Type B pancreatic cell (in vitro differentiated cells): ENCODE data around the gene DTL. TPM values are rescaled to one million over a fixed set of nuclear protein-coding genes. Genes with fewer than 3 reads are reported as not detected.

Source experiments
- DNase-seq: peaks from one replicate; pipeline ENCODE4 v3.0.0; 2021; ENCODE audit warnings: mixed read lengths; ENCODE audit not compliant: unreplicated experiment; ENCODE audit errors: extremely low spot score
- H3K27ac Mint-ChIP-seq: 2 replicates; pipeline ENCODE4 v1.8.0; 2021; ENCODE audit warnings: mild to moderate bottlenecking, mixed read lengths
- H3K27me3 Mint-ChIP-seq: 2 replicates; pipeline ENCODE4 v1.8.0; 2021; ENCODE audit warnings: mixed read lengths
- H3K36me3 Mint-ChIP-seq: 2 replicates; pipeline ENCODE4 v1.8.0; 2021; ENCODE audit warnings: mixed read lengths
- H3K4me1 Mint-ChIP-seq: one replicate; pipeline ENCODE4 v1.8.0; 2021; ENCODE audit warnings: mixed read lengths; ENCODE audit not compliant: unreplicated experiment
- H3K4me3 Mint-ChIP-seq: 2 replicates; pipeline ENCODE4 v1.8.0; 2021; ENCODE audit warnings: mild to moderate bottlenecking, mixed read lengths
- H3K9me3 Mint-ChIP-seq: 2 replicates; pipeline ENCODE4 v1.8.0; 2021; ENCODE audit warnings: mixed read lengths
- total RNA-seq: library from RNA; stranded (reverse); gene quantifications from 2 replicates; pipeline ENCODE4 v1.2.1, GENCODE V29; 2021; ENCODE audit warnings: low replicate concordance
- TF ChIP-seq, protein P1 (sequence below): fragments of 200-600 bp; sonication (generic); conservative IDR thresholded peaks from 2 replicates; pipeline ENCODE4 v1.5.0; 2021; ENCODE audit warnings: antibody characterized with exemption, mild to moderate bottlenecking

DTL gene
- total RNA-seq, 1 donor from 2014 or later: 38.5 TPM

DNA sequence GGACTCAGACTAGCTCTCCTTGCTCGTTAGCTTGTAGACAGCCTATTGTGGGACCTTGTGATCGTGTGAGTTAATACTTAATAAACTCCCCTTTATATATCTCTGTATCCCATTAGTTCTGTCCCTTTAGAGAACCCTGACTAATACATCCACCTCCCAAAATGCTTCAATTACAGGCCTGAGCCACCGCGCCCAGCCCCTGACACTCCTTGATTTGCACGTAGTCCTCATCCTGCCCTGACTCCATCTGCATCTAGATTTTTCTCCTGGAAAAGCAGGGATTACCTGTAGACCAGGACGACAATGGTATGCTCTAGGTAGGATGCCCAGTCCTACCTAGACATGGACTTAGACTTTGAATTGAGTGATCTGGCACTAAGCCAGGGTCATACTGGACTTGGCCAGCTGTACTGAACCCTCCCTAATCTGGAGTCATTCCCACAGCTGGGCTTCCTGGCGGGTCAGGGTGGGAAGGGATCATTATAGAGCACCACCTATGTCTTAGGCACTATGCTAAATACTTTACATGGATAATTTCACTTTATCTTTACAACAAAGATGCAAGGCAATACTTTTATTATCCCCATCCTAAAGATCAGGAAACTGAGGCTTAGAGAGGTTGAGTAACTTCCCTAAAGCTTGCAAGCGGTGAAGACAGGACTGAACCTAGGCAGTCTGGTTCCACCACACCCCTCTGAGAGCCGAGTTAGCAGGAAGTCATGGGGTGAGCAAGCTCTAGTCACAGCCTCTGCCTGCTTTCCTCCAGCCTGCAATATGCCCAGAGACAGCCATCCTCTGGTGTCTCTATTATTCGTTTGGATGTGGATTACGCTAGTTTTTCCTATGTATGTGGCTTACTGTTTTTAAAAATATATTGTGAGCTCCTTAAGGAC, 89.4 kb downstream of the DTL start:
- TF ChIP-seq, protein P1, sequence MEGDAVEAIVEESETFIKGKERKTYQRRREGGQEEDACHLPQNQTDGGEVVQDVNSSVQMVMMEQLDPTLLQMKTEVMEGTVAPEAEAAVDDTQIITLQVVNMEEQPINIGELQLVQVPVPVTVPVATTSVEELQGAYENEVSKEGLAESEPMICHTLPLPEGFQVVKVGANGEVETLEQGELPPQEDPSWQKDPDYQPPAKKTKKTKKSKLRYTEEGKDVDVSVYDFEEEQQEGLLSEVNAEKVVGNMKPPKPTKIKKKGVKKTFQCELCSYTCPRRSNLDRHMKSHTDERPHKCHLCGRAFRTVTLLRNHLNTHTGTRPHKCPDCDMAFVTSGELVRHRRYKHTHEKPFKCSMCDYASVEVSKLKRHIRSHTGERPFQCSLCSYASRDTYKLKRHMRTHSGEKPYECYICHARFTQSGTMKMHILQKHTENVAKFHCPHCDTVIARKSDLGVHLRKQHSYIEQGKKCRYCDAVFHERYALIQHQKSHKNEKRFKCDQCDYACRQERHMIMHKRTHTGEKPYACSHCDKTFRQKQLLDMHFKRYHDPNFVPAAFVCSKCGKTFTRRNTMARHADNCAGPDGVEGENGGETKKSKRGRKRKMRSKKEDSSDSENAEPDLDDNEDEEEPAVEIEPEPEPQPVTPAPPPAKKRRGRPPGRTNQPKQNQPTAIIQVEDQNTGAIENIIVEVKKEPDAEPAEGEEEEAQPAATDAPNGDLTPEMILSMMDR: no peak
- H3K36me3 Mint-ChIP-seq: no peaks in the 10 kb centered on the region
- no peak overlapping the region for H3K27ac Mint-ChIP-seq
- H3K4me1 Mint-ChIP-seq: peaks cover 5% of the 10 kb centered on the region
- no peaks in the 10 kb centered on the region for H3K9me3 Mint-ChIP-seq
- no peak for DNase-seq
- H3K4me3 Mint-ChIP-seq: no peak overlapping the region
- H3K27me3 Mint-ChIP-seq: no peaks in the 10 kb centered on the region

DNA sequence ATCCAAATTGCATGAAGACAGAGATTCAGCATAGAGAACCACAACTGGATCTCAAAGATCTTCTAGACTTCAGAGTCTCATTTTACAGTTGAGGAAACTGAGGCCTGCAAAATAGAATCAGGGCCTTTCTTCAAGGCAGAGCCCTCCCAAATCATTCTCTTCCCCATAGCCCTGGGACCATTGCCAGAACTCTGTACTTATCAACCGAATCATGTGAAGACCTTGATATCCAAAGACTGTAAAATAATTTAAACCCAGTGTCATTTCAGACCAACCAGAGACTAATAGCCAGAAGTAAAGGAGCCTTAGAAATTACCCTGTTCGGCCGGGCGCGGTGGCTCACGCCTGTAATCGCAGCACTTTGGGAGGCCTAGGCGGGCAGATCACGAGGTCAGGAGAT, 90.1 kb downstream of the DTL start:
- peaks cover 5% of the 10 kb centered on the region for H3K4me1 Mint-ChIP-seq
- DNase-seq: no peak
- H3K27me3 Mint-ChIP-seq: no peaks in the 10 kb centered on the region
- TF ChIP-seq, protein P1: no peak
- H3K4me3 Mint-ChIP-seq: no peak overlapping the region
- no peak overlapping the region for H3K27ac Mint-ChIP-seq
- H3K9me3 Mint-ChIP-seq: no peaks in the 10 kb centered on the region
- H3K36me3 Mint-ChIP-seq: no peaks in the 10 kb centered on the region

- TF ChIP-seq, protein P1: no peak
- Mint-ChIP-seq H3K36me3 (no peaks in the 10 kb centered on the region), H3K4me1 (peaks cover 5% of the 10 kb centered on the region), H3K27me3 (no peaks in the 10 kb centered on the region), H3K9me3 (no peaks in the 10 kb centered on the region), H3K27ac (no peak overlapping the region), H3K4me3 (no peak overlapping the region)
- DNase-seq: no peak
Observed at GRCh38 chr1:212127221-212127620, 91.7 kb downstream of the DTL start.

- DNase-seq: no peak
- peaks cover 4% of the 10 kb centered on the region for H3K9me3 Mint-ChIP-seq
- H3K27me3 Mint-ChIP-seq: no peaks in the 10 kb centered on the region
- no peak overlapping the region for H3K4me3 Mint-ChIP-seq
- TF ChIP-seq, protein P1: no peak
- H3K4me1 Mint-ChIP-seq: peaks cover 5% of the 10 kb centered on the region
- no peak overlapping the region for H3K27ac Mint-ChIP-seq
- H3K36me3 Mint-ChIP-seq: peaks cover 4% of the 10 kb centered on the region
Observed at GRCh38 chr1:212129781-212130180, 94.2 kb downstream of the DTL start.

DNA sequence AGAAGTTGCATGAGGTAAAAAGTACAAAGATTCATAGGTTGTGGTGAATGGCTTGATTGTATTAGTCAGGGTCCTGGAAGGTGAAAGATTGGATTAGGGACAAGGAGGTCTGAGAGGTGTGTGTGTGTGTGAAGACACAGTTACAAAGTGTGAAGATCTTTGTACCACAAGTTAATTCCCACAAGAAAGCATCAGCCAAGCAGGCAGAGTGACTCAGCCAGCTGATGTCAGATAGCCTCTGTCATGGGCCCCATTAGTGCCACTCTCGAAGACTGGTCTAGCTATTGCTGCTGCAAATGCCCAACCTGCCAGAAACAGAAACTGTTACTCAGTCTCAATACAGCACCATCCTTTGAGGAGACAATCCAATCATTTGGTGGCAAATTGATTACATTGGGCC, 96.5 kb downstream of the DTL start:
- peaks cover 4% of the 10 kb centered on the region for H3K4me1 Mint-ChIP-seq
- peaks cover 8% of the 10 kb centered on the region for H3K36me3 Mint-ChIP-seq
- H3K9me3 Mint-ChIP-seq: peaks cover 5% of the 10 kb centered on the region
- no peak for DNase-seq
- no peak overlapping the region for H3K27ac Mint-ChIP-seq
- H3K27me3 Mint-ChIP-seq: no peaks in the 10 kb centered on the region
- H3K4me3 Mint-ChIP-seq: no peak overlapping the region
- TF ChIP-seq, protein P1: no peak
